PC-9 (cell line): Measurements from ENCODE around the gene PTPRF. TPM values are rescaled to one million over a fixed set of nuclear protein-coding genes. Genes with fewer than 3 reads are reported as not detected.

Experiments
- BruUV-seq: library from RNA; stranded (reverse); fragments of 400-500 nt; replicated peaks from 2 replicates; lab custom pipeline; 2021; lab: Mats Ljungman, UMichigan
- CTCF ChIA-PET: fragments of 300-600 bp; sonication (Branson Sonifier 250); formaldehyde crosslinking; loops from one replicate; lab custom pipeline; 2022; ENCODE audit warnings: antibody characterized with exemption; lab: Charles Lee
- POLR2A ChIA-PET: fragments of 300-600 bp; sonication (Branson Sonifier 250); formaldehyde crosslinking; loops from one replicate; lab custom pipeline; 2022; ENCODE audit warnings: antibody characterized with exemption; ENCODE audit not compliant: unreplicated experiment; lab: Charles Lee
- DNase-seq, 2 experiments: peaks; one replicate each; pipeline versions ENCODE4 v3.0.0 to v3.0.0-alpha.2; 2015 to 2022; ENCODE audit warnings: mixed read lengths in 1 of 2
- H2AFZ ChIP-seq: fragments of 200-600 bp; sonication (generic); 2 replicates; pipeline ENCODE4 v1.8.1; 2017; ENCODE audit warnings: antibody characterized with exemption
- H3F3A ChIP-seq: fragments of 200-600 bp; sonication (generic); 2 replicates; pipeline ENCODE4 v1.8.1; 2017; ENCODE audit warnings: antibody characterized with exemption, mild to moderate bottlenecking, low read depth; ENCODE audit not compliant: insufficient read depth
- H3K27ac ChIP-seq: fragments of 200-600 bp; sonication (generic); 2 replicates; pipeline ENCODE4 v1.6.1; 2016; ENCODE audit warnings: mixed run types
- H3K27me3 ChIP-seq: fragments of 200-600 bp; sonication (generic); 2 replicates; pipeline ENCODE4 v1.6.1; 2016; ENCODE audit warnings: low read depth, mixed run types; ENCODE audit not compliant: insufficient read depth
- H3K36me3 ChIP-seq: fragments of 200-600 bp; sonication (generic); 2 replicates; pipeline ENCODE4 v1.6.1; 2016; ENCODE audit warnings: low read depth, mixed run types
- H3K4me1 ChIP-seq: fragments of 200-600 bp; sonication (generic); replicated peaks from 2 replicates; pipeline ENCODE4 v1.6.1; 2016; ENCODE audit warnings: mixed run types; ENCODE audit not compliant: insufficient read depth
- H3K4me2 ChIP-seq: fragments of 200-600 bp; sonication (generic); 2 replicates; pipeline ENCODE4 v1.6.1; 2017; ENCODE audit warnings: mixed run types
- H3K4me3 ChIP-seq: fragments of 200-600 bp; sonication (generic); 2 replicates; pipeline ENCODE4 v1.6.1; 2016; ENCODE audit warnings: mixed run types
- H3K79me2 ChIP-seq: fragments of 200-600 bp; sonication (generic); 2 replicates; pipeline ENCODE4 v1.6.1; 2017; ENCODE audit warnings: low read depth, mixed run types
- H3K9me2 ChIP-seq: fragments of 200-600 bp; sonication (generic); 2 replicates; pipeline ENCODE4 v1.8.1; 2017; ENCODE audit warnings: mild to moderate bottlenecking; ENCODE audit not compliant: insufficient read depth
- H3K9me3 ChIP-seq: fragments of 200-600 bp; sonication (generic); 2 replicates; pipeline ENCODE4 v1.8.1; 2016; ENCODE audit warnings: low read depth; ENCODE audit not compliant: insufficient read depth
- H4K20me1 ChIP-seq: fragments of 200-600 bp; sonication (generic); 2 replicates; pipeline ENCODE4 v1.8.1; 2017; ENCODE audit not compliant: insufficient read depth
- EZH2 ChIP-seq: fragments of 200-600 bp; sonication (generic); IDR thresholded peaks from 2 replicates; pipeline ENCODE4 v1.8.0; 2017; ENCODE audit warnings: antibody characterized with exemption, low read depth
- intact Hi-C: fragments of 100-400 bp; cut with micrococcal nuclease; formaldehyde crosslinking; loops from one replicate; pipeline ENCODE4 v1.10.0; 2022; ENCODE audit not compliant: unreplicated experiment
- total RNA-seq: library from RNA; stranded (reverse); gene quantifications from 2 replicates; pipeline ENCODE4 v1.2.3, GENCODE V29; 2021
- TF ChIP-seq, protein P1 (sequence below): fragments of 200-600 bp; sonication (generic); conservative IDR thresholded peaks from 2 replicates; pipeline ENCODE4 v1.6.1; 2017; ENCODE audit warnings: mixed run types, antibody characterized with exemption, mild to moderate bottlenecking, moderate library complexity

The PTPRF gene
- total RNA-seq, 1 experiment from 2014 or later = 359 TPM

DNA sequence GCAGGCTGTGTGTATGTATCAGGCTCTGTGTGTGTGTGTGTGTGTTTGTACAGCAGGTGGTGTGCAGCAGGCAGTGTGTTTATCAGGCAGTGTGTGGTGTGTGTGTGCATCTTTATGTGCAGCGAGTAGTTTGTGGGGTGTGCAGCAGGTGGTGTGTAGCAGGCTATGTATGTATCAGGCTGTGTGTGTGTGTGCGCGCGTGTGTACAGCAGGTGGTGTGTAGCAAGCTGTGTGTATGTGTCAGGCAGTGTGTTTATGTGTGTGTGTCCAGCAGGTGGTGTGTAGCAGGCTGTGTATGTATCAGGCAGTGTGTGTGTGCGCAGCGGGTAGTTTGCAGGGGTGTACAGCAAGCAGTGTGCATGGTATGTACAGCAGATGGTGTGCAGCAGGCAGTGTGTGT lies 29.0 kb downstream of the PTPRF start:
- ChIA-PET CTCF (no interaction called here), POLR2A (no interaction called here)
- H3K9me3 ChIP-seq = no peaks in the 10 kb centered on the region
- no peak overlapping the region for H3K27ac ChIP-seq
- DNase-seq = peak in 1 of 2 experiments; percentile 3
- peaks cover 35% of the 10 kb centered on the region for H3F3A ChIP-seq
- H3K36me3 ChIP-seq = peaks cover 15% of the 10 kb centered on the region; the same call in 1 of the 2 replicates
- no peak overlapping the region for H3K4me3 ChIP-seq
- BruUV-seq = no TSS peak
- intact Hi-C loops = loop anchor here (10.0 kb wide), 1 partner anchor 275 kb away; no protein-coding TSS in a partner anchor
- H3K9me2 ChIP-seq = no peaks in the 10 kb centered on the region
- H3K4me2 ChIP-seq = no peak overlapping the region
- H3K4me1 ChIP-seq = peaks cover 39% of the 10 kb centered on the region
- H4K20me1 ChIP-seq = no peaks in the 10 kb centered on the region
- H3K79me2 ChIP-seq = peaks cover 45% of the 10 kb centered on the region
- no peak overlapping the region for H2AFZ ChIP-seq
- no peaks in the 10 kb centered on the region for H3K27me3 ChIP-seq
- TF ChIP-seq EZH2 = no peak
- TF ChIP-seq, protein P1, sequence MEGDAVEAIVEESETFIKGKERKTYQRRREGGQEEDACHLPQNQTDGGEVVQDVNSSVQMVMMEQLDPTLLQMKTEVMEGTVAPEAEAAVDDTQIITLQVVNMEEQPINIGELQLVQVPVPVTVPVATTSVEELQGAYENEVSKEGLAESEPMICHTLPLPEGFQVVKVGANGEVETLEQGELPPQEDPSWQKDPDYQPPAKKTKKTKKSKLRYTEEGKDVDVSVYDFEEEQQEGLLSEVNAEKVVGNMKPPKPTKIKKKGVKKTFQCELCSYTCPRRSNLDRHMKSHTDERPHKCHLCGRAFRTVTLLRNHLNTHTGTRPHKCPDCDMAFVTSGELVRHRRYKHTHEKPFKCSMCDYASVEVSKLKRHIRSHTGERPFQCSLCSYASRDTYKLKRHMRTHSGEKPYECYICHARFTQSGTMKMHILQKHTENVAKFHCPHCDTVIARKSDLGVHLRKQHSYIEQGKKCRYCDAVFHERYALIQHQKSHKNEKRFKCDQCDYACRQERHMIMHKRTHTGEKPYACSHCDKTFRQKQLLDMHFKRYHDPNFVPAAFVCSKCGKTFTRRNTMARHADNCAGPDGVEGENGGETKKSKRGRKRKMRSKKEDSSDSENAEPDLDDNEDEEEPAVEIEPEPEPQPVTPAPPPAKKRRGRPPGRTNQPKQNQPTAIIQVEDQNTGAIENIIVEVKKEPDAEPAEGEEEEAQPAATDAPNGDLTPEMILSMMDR = no peak

DNA sequence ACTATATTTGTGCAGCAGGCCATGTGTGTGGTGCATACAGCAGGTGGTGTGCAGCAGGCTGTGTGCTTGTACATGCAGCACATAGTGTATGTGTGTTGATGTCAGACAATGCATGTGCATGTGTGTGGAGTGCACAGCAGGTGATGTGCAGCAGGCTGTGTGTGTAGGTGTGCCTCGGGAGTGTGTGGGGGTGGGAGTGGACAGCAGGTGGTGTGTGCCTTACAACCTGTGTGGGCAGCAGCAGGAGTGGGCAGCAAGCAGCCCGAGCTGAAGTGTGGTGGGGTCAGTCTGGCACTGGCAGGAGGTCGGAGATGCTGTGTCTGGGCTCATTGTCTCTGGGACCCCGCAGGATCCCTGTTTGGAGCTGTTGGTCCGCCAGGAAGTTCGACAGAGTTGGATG lies 29.6 kb downstream of the PTPRF start:
- Histone ChIP-seq H2AFZ (no peak overlapping the region), H3K36me3 (peaks cover 15% of the 10 kb centered on the region; the same call in 1 of the 2 replicates), H3K27me3 (no peaks in the 10 kb centered on the region), H4K20me1 (no peaks in the 10 kb centered on the region), H3K27ac (no peak overlapping the region), H3K9me3 (no peaks in the 10 kb centered on the region), H3K4me1 (peaks cover 34% of the 10 kb centered on the region), H3K79me2 (peaks cover 40% of the 10 kb centered on the region), H3K9me2 (no peaks in the 10 kb centered on the region), H3K4me3 (no peak overlapping the region), H3F3A (peaks cover 29% of the 10 kb centered on the region), H3K4me2 (no peak overlapping the region)
- TF ChIP-seq EZH2 = no peak
- intact Hi-C loops = no loop called here
- ChIA-PET POLR2A (no interaction called here), CTCF (no interaction called here)
- peak in 1 of 2 experiments; percentile 5 for DNase-seq
- BruUV-seq = no TSS peak

DNA sequence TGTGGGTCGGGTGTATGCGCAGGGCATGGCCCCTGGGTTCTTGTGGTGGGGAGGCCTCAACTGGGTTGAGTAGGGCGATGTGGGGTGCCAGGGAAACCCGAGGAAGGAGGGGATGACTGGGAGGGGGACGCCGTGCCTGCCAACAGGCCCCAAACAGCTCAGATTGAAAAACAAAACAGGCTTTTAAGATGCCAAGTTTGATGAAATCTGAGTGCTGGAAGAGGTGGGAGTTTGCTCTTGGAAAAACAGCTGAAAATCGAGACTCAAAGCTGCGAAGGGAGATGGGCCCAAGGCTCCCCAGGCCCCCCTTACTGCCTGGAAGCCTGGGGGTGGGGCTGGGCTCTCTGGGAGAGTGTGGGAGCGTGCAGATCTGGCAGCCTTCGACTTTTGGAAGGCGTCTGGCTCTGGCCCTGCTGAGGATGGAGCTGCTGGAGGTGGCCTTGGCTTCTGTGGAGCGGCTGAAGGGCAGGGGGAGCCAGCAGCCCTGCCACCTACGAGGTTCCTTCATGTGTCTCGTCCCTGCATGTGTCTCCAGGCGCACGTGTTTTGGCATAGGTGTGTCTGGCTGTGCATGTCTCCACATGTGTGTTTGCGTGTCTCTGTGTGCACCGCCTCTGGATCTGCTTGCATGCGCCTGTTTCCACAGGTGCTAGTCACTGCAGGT lies 33.3 kb downstream of the PTPRF start:
- no peak overlapping the region for H3K4me2 ChIP-seq
- ChIA-PET POLR2A (no interaction called here), CTCF (no interaction called here)
- no peak overlapping the region for H2AFZ ChIP-seq
- H3K9me2 ChIP-seq = no peaks in the 10 kb centered on the region
- BruUV-seq = no TSS peak
- DNase-seq = peak in 1 of 2 experiments; percentile 12
- peaks cover 2% of the 10 kb centered on the region; the same call in 1 of the 2 replicates for H3K4me1 ChIP-seq
- H3K27me3 ChIP-seq = no peaks in the 10 kb centered on the region
- no peak overlapping the region for H3K4me3 ChIP-seq
- peaks cover 4% of the 10 kb centered on the region; the same call in 1 of the 2 replicates for H3F3A ChIP-seq
- no peaks in the 10 kb centered on the region for H3K9me3 ChIP-seq
- no peaks in the 10 kb centered on the region; the same call in 1 of the 2 replicates for H4K20me1 ChIP-seq
- intact Hi-C loops = no loop called here
- H3K27ac ChIP-seq = no peak overlapping the region
- H3K79me2 ChIP-seq = peaks cover 29% of the 10 kb centered on the region
- H3K36me3 ChIP-seq = 0 out of 2 replicates have a peak, but pooled peaks cover 7% of the 10 kb centered on the region
- no peak for TF ChIP-seq EZH2
- TF ChIP-seq, protein P1 = no peak
